ENCODE measurements around the gene UBAC1.
A peak's percentile ranks its signal among the peaks of the same experiment; 100 is the strongest.

UBAC1 gene

GRCh38 chr9:136007276-136007933 is 46.2 kb upstream of the UBAC1 start:
- ChIA-PET CTCF (interaction anchor here (0.8 kb wide), 1 partner anchor 9 kb away, joined by 3 read pairs; no protein-coding TSS in a partner anchor), POLR2A (ENCODE audit: low non-redundant PET) (no interaction called here)
- TF ChIP-seq CTCF (conservative IDR thresholded peaks at IDR 0.05; ENCODE audit: low read depth) = no peak
- no peak for DNase-seq (ENCODE audit: low spot score)
- H3K27ac ChIP-seq = peak overlapping the region; percentile 25

GRCh38 chr9:136006169-136006568 is 45.0 kb upstream of the UBAC1 start:
- CTCF ChIA-PET = interaction anchor here (0.6 to 0.7 kb wide), 2 partner anchors 8 to 39 kb away, joined by 3 to 4 read pairs; no protein-coding TSS in a partner anchor
- POLR2A ChIA-PET (ENCODE audit: low non-redundant PET) = no interaction called here
- no peak for TF ChIP-seq CTCF (conservative IDR thresholded peaks at IDR 0.05; ENCODE audit: low read depth)
- 0 out of 2 replicates have a peak overlapping the region, but pooled peaks have one; percentile 9 for H3K27ac ChIP-seq
- DNase-seq (ENCODE audit: low spot score) = no peak

GRCh38 chr9:136004712-136005111 is 43.5 kb upstream of the UBAC1 start:
- H3K27ac ChIP-seq = no peak overlapping the region
- DNase-seq (ENCODE audit: low spot score) = no peak
- TF ChIP-seq CTCF (conservative IDR thresholded peaks at IDR 0.05; ENCODE audit: low read depth) = no peak
- CTCF ChIA-PET = interaction anchor here (0.6 kb wide), 1 partner anchor 18 kb away, joined by 3 read pairs; no protein-coding TSS in a partner anchor
- POLR2A ChIA-PET (ENCODE audit: low non-redundant PET) = no interaction called here

- no peak for TF ChIP-seq CTCF (conservative IDR thresholded peaks at IDR 0.05; ENCODE audit: low read depth)
- no peak for DNase-seq (ENCODE audit: low spot score)
- ChIA-PET POLR2A (ENCODE audit: low non-redundant PET) (no interaction called here), CTCF (no interaction called here)
- no peak overlapping the region for H3K27ac ChIP-seq
Observed at GRCh38 chr9:136004219-136004618, 43.0 kb upstream of the UBAC1 start.

GRCh38 chr9:136003411-136004218 is 42.4 kb upstream of the UBAC1 start:
- no peak overlapping the region for H3K27ac ChIP-seq
- TF ChIP-seq CTCF (conservative IDR thresholded peaks at IDR 0.05; ENCODE audit: low read depth) = no peak
- no peak for DNase-seq (ENCODE audit: low spot score)
- POLR2A ChIA-PET (ENCODE audit: low non-redundant PET) = no interaction called here
- CTCF ChIA-PET = no interaction called here

GRCh38 chr9:136002881-136003280 is 41.7 kb upstream of the UBAC1 start:
- ChIA-PET POLR2A (ENCODE audit: low non-redundant PET) (no interaction called here), CTCF (interaction anchor here (0.6 kb wide), 1 partner anchor 281 kb away, joined by 3 read pairs; no protein-coding TSS in a partner anchor)
- TF ChIP-seq CTCF (conservative IDR thresholded peaks at IDR 0.05; ENCODE audit: low read depth) = no peak
- DNase-seq (ENCODE audit: low spot score) = no peak
- H3K27ac ChIP-seq = no peak overlapping the region

Measured in RWPE1 (cell line).